Tibial nerve (tissue), 4 donors: ENCODE measurements around the gene FAM13A.

ENCODE experiments used
- EP300 ChIP-seq, 2 donors: sonication (generic); formaldehyde crosslinking; IDR thresholded peaks; one replicate each; pipeline ENCODE4 v1.6.1; 2017; ENCODE audit warnings: antibody characterized with exemption in 2 of 2, mild to moderate bottlenecking in 1 of 2
- POLR2A ChIP-seq, 2 donors: fragments of 450-650 bp; IDR thresholded peaks; one replicate each; pipeline ENCODE4 v1.6.1; 2017; ENCODE audit warnings: antibody characterized with exemption in 2 of 2, mild to moderate bottlenecking in 2 of 2, moderate library complexity in 2 of 2
- TF ChIP-seq, protein P1 (sequence below), 5 experiments: fragments of 200-600 bp in 3 of 5; fragments of 450-650 bp in 2 of 5; sonication (generic) in 3 of 5; IDR thresholded peaks; one replicate each; pipeline ENCODE4 v1.5.1; 2016 to 2019; ENCODE audit warnings: antibody characterized with exemption in 5 of 5, mild to moderate bottlenecking in 3 of 5, moderate library complexity in 2 of 5

DNA sequence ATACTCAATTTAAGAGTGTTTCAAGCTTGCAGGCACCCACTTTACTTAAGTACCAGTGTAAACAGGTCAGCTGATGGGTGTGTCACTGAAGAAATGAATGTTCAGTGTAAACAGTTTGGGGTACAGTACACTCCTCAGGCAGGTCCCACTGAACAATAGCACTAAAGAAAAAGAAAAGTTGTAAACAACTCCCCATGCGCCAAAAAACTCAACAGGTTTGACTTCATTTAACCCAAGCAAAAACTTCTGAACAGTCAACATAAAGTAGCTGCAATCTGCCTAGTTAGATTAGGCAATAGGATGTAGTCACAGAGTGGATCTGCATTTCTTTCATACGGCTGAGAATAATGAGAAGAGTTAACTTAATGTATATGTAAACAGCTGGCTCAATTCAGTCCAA, 93.2 kb downstream of the FAM13A start:
- TF ChIP-seq, protein P1, sequence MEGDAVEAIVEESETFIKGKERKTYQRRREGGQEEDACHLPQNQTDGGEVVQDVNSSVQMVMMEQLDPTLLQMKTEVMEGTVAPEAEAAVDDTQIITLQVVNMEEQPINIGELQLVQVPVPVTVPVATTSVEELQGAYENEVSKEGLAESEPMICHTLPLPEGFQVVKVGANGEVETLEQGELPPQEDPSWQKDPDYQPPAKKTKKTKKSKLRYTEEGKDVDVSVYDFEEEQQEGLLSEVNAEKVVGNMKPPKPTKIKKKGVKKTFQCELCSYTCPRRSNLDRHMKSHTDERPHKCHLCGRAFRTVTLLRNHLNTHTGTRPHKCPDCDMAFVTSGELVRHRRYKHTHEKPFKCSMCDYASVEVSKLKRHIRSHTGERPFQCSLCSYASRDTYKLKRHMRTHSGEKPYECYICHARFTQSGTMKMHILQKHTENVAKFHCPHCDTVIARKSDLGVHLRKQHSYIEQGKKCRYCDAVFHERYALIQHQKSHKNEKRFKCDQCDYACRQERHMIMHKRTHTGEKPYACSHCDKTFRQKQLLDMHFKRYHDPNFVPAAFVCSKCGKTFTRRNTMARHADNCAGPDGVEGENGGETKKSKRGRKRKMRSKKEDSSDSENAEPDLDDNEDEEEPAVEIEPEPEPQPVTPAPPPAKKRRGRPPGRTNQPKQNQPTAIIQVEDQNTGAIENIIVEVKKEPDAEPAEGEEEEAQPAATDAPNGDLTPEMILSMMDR (IDR thresholded peaks at IDR 0.05): no peak
- no peak for TF ChIP-seq POLR2A (IDR thresholded peaks at IDR 0.05)
- TF ChIP-seq EP300 (IDR thresholded peaks at IDR 0.05): no peak
